Heart left ventricle (tissue), 16 donors: ENCODE results near the gene KHDRBS1. TPM values are rescaled to one million over a fixed set of nuclear protein-coding genes. Genes with fewer than 3 reads are reported as not detected.

Source experiments
- ATAC-seq, 4 donors: fragments of 200-7000 bp; cut with Tn5 transposase; one replicate each; pipeline ENCODE4 v1.9.1; 2020 to 2022; ENCODE audit warnings: moderate library complexity in 4 of 4, mild to moderate bottlenecking in 3 of 4, moderate number of reproducible peaks in 1 of 4
- DNase-seq, 5 donors: peaks; one replicate each; pipeline ENCODE4 v3.0.0-alpha.2; 2020
- H3K27ac ChIP-seq, 12 donors: fragments of 200-600 bp; sonication (generic) in 4 of 12; one replicate each; pipeline versions ENCODE4 v1.5.0 to v1.8.0; 2016 to 2022; ENCODE audit warnings: mild to moderate bottlenecking in 2 of 12
- H3K27me3 ChIP-seq, 9 donors: fragments of 200-600 bp; sonication (generic) in 2 of 9; one replicate each; pipeline versions ENCODE4 v1.5.1 to v1.8.0; 2016 to 2022; ENCODE audit warnings: mild to moderate bottlenecking in 3 of 9
- H3K36me3 ChIP-seq, 9 donors: fragments of 200-600 bp; sonication (generic) in 2 of 9; one replicate each; pipeline versions ENCODE4 v1.5.0 to v1.8.0; 2018 to 2022; ENCODE audit warnings: mild to moderate bottlenecking in 2 of 9
- H3K4me1 ChIP-seq, 12 donors: fragments of 200-600 bp; sonication (generic) in 4 of 12; one replicate each; pipeline versions ENCODE4 v1.5.0 to v1.8.0; 2016 to 2022; ENCODE audit warnings: mild to moderate bottlenecking in 3 of 12
- H3K4me3 ChIP-seq, 12 donors: fragments of 200-600 bp; sonication (generic) in 4 of 12; one replicate each; pipeline versions ENCODE4 v1.5.0 to v1.8.0; 2017 to 2022; ENCODE audit warnings: mild to moderate bottlenecking in 9 of 12, moderate library complexity in 4 of 12
- H3K9me3 ChIP-seq, 12 donors: fragments of 200-600 bp; sonication (generic) in 4 of 12; one replicate each; pipeline versions ENCODE4 v1.5.0 to v1.8.0; 2016 to 2022; ENCODE audit warnings: mild to moderate bottlenecking in 1 of 12
- CTCF ChIP-seq, 12 donors: fragments of 200-600 bp; sonication (generic) in 4 of 12; IDR thresholded peaks; one replicate each; pipeline versions ENCODE4 v1.5.0 to v1.8.0; 2018 to 2022; ENCODE audit warnings: antibody characterized with exemption in 12 of 12, mild to moderate bottlenecking in 5 of 12
- POLR2A ChIP-seq, 2 donors: fragments of 450-650 bp; IDR thresholded peaks; one replicate each; pipeline ENCODE4 v1.6.1; 2017; ENCODE audit warnings: antibody characterized with exemption in 2 of 2, mild to moderate bottlenecking in 2 of 2, moderate library complexity in 2 of 2
- WGBS, 4 donors: extraction: QIAGEN DNeasy Blood & Tissue Kit in 2 of 4; methylation state at CpG; one replicate each; pipeline versions ENCODE4 v1.1.5 to v1.1.7; 2013 to 2018; 5-methylcytosine and 5-hydroxymethylcytosine counted together
- intact Hi-C, 10 donors: fragments of 100-400 bp; cut with DNase I; formaldehyde crosslinking; loops; one replicate each; pipeline versions ENCODE4 v1.11.1 to v1.14.2; 2022
- polyA plus RNA-seq, 2 donors: library from polyadenylated mRNA; stranded (reverse); fragments of 200-250 nt; gene quantifications; one replicate each; pipeline ENCODE4 v1.2.3, GENCODE V29; 2013
- total RNA-seq, 9 donors: library from RNA; depleted of rRNA in 2 of 9; stranded (reverse); fragments of >200 nt in 2 of 9; fragmentation: NEBNext Ultra II Directional in 3 of 9; extraction: Animal tissue kit (Norgen Biotek cat#: 25700) in 3 of 9; gene quantifications; one replicate each; pipeline versions ENCODE4 v1.1.0 to v1.2.4, GENCODE V29; 2016 to 2023
- donor health status: ischemic (EF 13 %, LVEDD 7.1; RV severe dilation, severe dysfunction).
- donor health status: healthy with polysubstance abuse.
- donor health status: DM: no; HTN: yes; CAD: no.
- donor health status: DM: no; HTN: no; CAD: no.
- donor health status: ischemic (EF 25% LVEDD 6.9; RV normal size, moderate dysfunction).
- donor health status: ischemic (EF 25% LVEDD 5.7; RV mildly dilated, moderate dysfunction).
- donor health status: healthy.
- donor health status: DM: yes; HTN: yes; CAD: no.
- donor health status: ischemic (EF 35%, LVEDD 5.7; RV mildly dilated, moderate dysfunction).
- donor health status: nonischemic (EF 11% LVEDD 7.7; RV severe dilation, severe dysfunction).
- donor health status: DM: yes; HTN: yes; CAD: no.
- donor health status: PGD.
- donor health status: ischemic (EF 29% LVEDD 5.4; RV normal size, mild dysfunction).
- donor health status: nonischemic (EF 23%, LVEDD 6.1; RV moderate dilation, normal function).

The KHDRBS1 gene
- total and polyA plus RNA-seq, 11 donors: 33.0 to 79.3 (median 61.7) TPM

GRCh38 chr1:32005522-32005921, 8.1 kb upstream of the KHDRBS1 start:
- H3K36me3 ChIP-seq: no peaks in the 10 kb centered on the region
- no peak for ATAC-seq
- H3K27me3 ChIP-seq: no peaks in the 10 kb centered on the region
- TF ChIP-seq CTCF (IDR thresholded peaks at IDR 0.05): no peak
- no peak for TF ChIP-seq POLR2A (IDR thresholded peaks at IDR 0.05)
- DNase-seq: no peak
- H3K9me3 ChIP-seq: no peaks in the 10 kb centered on the region
- intact Hi-C loops: loop anchor here in 1 of 10 donors (10.0 kb wide), 1 partner anchor 59 kb away; no protein-coding TSS in a partner anchor
- no peak overlapping the region for H3K27ac ChIP-seq
- WGBS, 4 donors: 79 to 91% (median 87%) methylated on average over 3 of the region's 3 CpGs
- no peak overlapping the region for H3K4me3 ChIP-seq
- peaks cover 0 to 39% (median 0%) of the 10 kb centered on the region in 12 donors for H3K4me1 ChIP-seq

GRCh38 chr1:32007591-32007940, 6.1 kb upstream of the KHDRBS1 start:
- DNase-seq: no peak
- no peak overlapping the region for H3K4me3 ChIP-seq
- H3K4me1 ChIP-seq: peaks cover 0 to 40% (median 0%) of the 10 kb centered on the region in 12 donors
- no peak for ATAC-seq
- H3K27me3 ChIP-seq: no peaks in the 10 kb centered on the region
- intact Hi-C loops: loop anchor here in 1 of 10 donors (10.0 kb wide), 1 partner anchor 57 kb away; no protein-coding TSS in a partner anchor
- H3K9me3 ChIP-seq: no peaks in the 10 kb centered on the region
- WGBS, 4 donors: 88 to 100% (median 90%) methylated on average over 1 of the region's 1 CpG
- TF ChIP-seq CTCF (IDR thresholded peaks at IDR 0.05) (no peak), POLR2A (IDR thresholded peaks at IDR 0.05) (no peak)
- H3K27ac ChIP-seq: no peak overlapping the region
- H3K36me3 ChIP-seq: no peaks in the 10 kb centered on the region

- intact Hi-C loops: no loop called here
- Histone ChIP-seq H3K36me3 (no peaks in the 10 kb centered on the region), H3K27me3 (no peaks in the 10 kb centered on the region), H3K4me3 (no peak overlapping the region), H3K9me3 (no peaks in the 10 kb centered on the region), H3K27ac (no peak overlapping the region), H3K4me1 (peaks cover 0 to 44% (median 9%) of the 10 kb centered on the region in 12 donors)
- DNase-seq (no peak), ATAC-seq (no peak)
- WGBS, 4 donors: 88 to 93% (median 89%) methylated on average over 5 of the region's 5 CpGs
- no peak for TF ChIP-seq CTCF (IDR thresholded peaks at IDR 0.05)
- TF ChIP-seq POLR2A (IDR thresholded peaks at IDR 0.05): no peak
Observed at GRCh38 chr1:32010246-32010645, 3.4 kb upstream of the KHDRBS1 start.

- Histone ChIP-seq H3K36me3 (peaks cover 0 to 10% (median 0%) of the 10 kb centered on the region in 9 donors), H3K9me3 (no peaks in the 10 kb centered on the region), H3K27ac (peak overlapping the region; percentile 51 to 100 (median 100)), H3K4me1 (peaks cover 2 to 50% (median 26%) of the 10 kb centered on the region in 12 donors), H3K27me3 (no peaks in the 10 kb centered on the region), H3K4me3 (peak overlapping the region; percentile 46 to 100 (median 96))
- intact Hi-C loops: no loop called here
- 58 to 61% (median 59%) methylated on average over 12 of the region's 12 CpGs for WGBS, 4 donors
- no peak for TF ChIP-seq POLR2A (IDR thresholded peaks at IDR 0.05)
- TF ChIP-seq CTCF (IDR thresholded peaks at IDR 0.05): no peak
- ATAC-seq (no peak), DNase-seq (no peak)
Observed at GRCh38 chr1:32012709-32013385, 821 bp upstream of the KHDRBS1 start.
